A673 (cell line): ENCODE data around the gene CEP44.

Experiments used
- CTCF ChIP-seq: fragments of 300-800, 200-600 bp; sonication (generic); conservative IDR thresholded peaks from 2 replicates; pipeline ENCODE4 v1.5.1; 2017; ENCODE audit warnings: low read depth, mild to moderate bottlenecking, antibody characterized with exemption, low read length, moderate library complexity, mixed read lengths
- EZH2 ChIP-seq: fragments of 200-600 bp; sonication (generic); IDR thresholded peaks from 2 replicates; pipeline ENCODE4 v1.6.1; 2017; ENCODE audit warnings: borderline replicate concordance, low read depth, mild to moderate bottlenecking, mixed read lengths, antibody characterized with exemption, low read length; ENCODE audit not compliant: poor library complexity, severe bottlenecking

- TF ChIP-seq EZH2, result no peak
- no peak for TF ChIP-seq CTCF
These were observed 50.9 kb downstream of the CEP44 start for GRCh38 chr4:174334628-174335027.
